HEK293T (cell line): ENCODE results near the gene BMP7.

Experiments
- CTCF ChIA-PET: fragments of 350-600 bp; formaldehyde crosslinking; extraction: SDS; loops from one replicate; lab custom pipeline; 2021; ENCODE audit warnings: antibody characterized with exemption, inconsistent platforms; lab: Yijun Ruan, JAX
- POLR2A ChIA-PET: fragments of 350-600 bp; formaldehyde crosslinking; extraction: SDS; loops from one replicate; lab custom pipeline; 2020; ENCODE audit warnings: antibody characterized with exemption, inconsistent platforms; lab: Yijun Ruan, JAX
- DNase-seq: peaks from one replicate; pipeline ENCODE4 v3.0.0; 2012; ENCODE audit warnings: mixed read lengths; ENCODE audit errors: extremely low spot score
- ARNT ChIP-seq: fragments of 450-650 bp; IDR thresholded peaks from 2 replicates; pipeline ENCODE4 v1.6.1; 2017; ENCODE audit warnings: mild to moderate bottlenecking
- BHLHE40 ChIP-seq: fragments of 450-650 bp; IDR thresholded peaks from 2 replicates; pipeline ENCODE4 v1.6.1; 2016; ENCODE audit warnings: mild to moderate bottlenecking, moderate library complexity, borderline replicate concordance
- CTBP1 ChIP-seq: fragments of 450-650 bp; IDR thresholded peaks from 2 replicates; pipeline ENCODE4 v1.6.1; 2016; ENCODE audit warnings: borderline replicate concordance
- ELF4 ChIP-seq: fragments of 450-650 bp; IDR thresholded peaks from 2 replicates; pipeline ENCODE4 v1.6.1; 2017; ENCODE audit warnings: antibody characterized with exemption
- FOXA1 ChIP-seq: fragments of 450-650 bp; IDR thresholded peaks from 2 replicates; pipeline ENCODE4 v1.6.1; 2016; ENCODE audit warnings: mild to moderate bottlenecking
- FOXK2 ChIP-seq: fragments of 450-650 bp; IDR thresholded peaks from 2 replicates; pipeline ENCODE4 v1.6.1; 2016; ENCODE audit warnings: mild to moderate bottlenecking
- FOXM1 ChIP-seq: fragments of 450-650 bp; IDR thresholded peaks from 2 replicates; pipeline ENCODE4 v1.6.1; 2017; ENCODE audit warnings: mild to moderate bottlenecking, borderline replicate concordance
- HDGF ChIP-seq: fragments of 450-650 bp; IDR thresholded peaks from 2 replicates; pipeline ENCODE4 v1.6.1; 2017; ENCODE audit warnings: antibody characterized with exemption, borderline replicate concordance
- L3MBTL2 ChIP-seq: fragments of 450-650 bp; conservative IDR thresholded peaks from 2 replicates; pipeline ENCODE4 v1.6.1; 2016; ENCODE audit warnings: mild to moderate bottlenecking
- LEF1 ChIP-seq: fragments of 450-650 bp; IDR thresholded peaks from 2 replicates; pipeline ENCODE4 v1.6.1; 2017; ENCODE audit warnings: mild to moderate bottlenecking, borderline replicate concordance
- NFRKB ChIP-seq: fragments of 450-650 bp; IDR thresholded peaks from 2 replicates; pipeline ENCODE4 v1.6.1; 2016; ENCODE audit warnings: mild to moderate bottlenecking, moderate library complexity
- PKNOX1 ChIP-seq: fragments of 450-650 bp; IDR thresholded peaks from 2 replicates; pipeline ENCODE4 v1.6.1; 2016
- SP1 ChIP-seq: fragments of 450-650 bp; IDR thresholded peaks from 2 replicates; pipeline ENCODE4 v1.6.1; 2017
- SUZ12 ChIP-seq: fragments of 450-650 bp; IDR thresholded peaks from 2 replicates; pipeline ENCODE4 v1.6.1; 2016; ENCODE audit warnings: mild to moderate bottlenecking
- TARDBP ChIP-seq: fragments of 450-650 bp; IDR thresholded peaks from 2 replicates; pipeline ENCODE4 v1.6.1; 2016
- ZNF384 ChIP-seq: fragments of 450-650 bp; IDR thresholded peaks from 2 replicates; pipeline ENCODE4 v1.6.1; 2016

The BMP7 gene

DNA sequence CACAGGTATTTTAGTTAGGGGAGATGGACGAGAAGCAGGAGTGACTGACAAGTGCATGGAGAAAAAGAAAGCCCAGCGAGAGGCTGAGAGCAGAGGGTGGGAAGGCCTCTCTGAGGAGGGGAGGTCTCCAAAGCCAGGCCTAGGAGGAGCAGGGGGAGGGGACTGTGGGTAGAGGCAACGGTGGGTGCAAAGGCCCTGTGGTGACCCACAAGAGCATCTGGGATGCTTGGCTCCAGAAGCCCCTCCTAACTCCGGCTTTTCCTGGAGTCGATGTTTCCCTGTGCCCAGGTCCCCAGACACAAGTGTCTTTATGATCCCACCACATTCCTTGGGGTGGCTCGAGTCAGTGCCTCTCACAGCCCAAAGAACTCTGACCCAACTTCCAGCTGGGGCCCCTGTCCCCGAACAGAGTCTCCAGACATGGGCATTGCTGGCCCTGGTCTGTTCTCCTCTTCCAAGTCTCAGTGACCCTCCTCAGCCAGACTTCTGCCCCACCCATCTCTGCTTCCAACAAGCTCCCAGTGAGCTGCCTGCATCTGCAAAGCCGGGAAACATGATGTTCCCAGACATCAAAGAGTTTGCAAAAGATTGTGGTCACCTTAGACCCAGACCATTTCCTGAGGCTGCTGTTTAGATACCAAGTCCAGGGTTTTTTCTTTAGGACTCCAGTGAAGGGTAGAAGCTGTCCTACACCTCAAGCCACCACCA, 11.1 kb upstream of the BMP7 start:
- no peak for DNase-seq
- POLR2A ChIA-PET: no interaction called here
- TF ChIP-seq L3MBTL2 (no peak), SP1 (no peak), FOXA1 (no peak), FOXK2 (no peak), ARNT (no peak), ZNF384 (no peak), CTBP1 (no peak)
- CTCF ChIA-PET: no interaction called here

GRCh38 chr20:57276221-57276620, 9.8 kb upstream of the BMP7 start:
- POLR2A ChIA-PET: no interaction called here
- CTCF ChIA-PET: no interaction called here
- no peak for DNase-seq
- TF ChIP-seq ZNF384 (no peak), LEF1 (no peak), HDGF (no peak), SUZ12 (no peak), ARNT (no peak), FOXM1 (no peak), FOXA1 (no peak), PKNOX1 (no peak), ELF4 (no peak), SP1 (no peak), FOXK2 (no peak), L3MBTL2 (no peak), BHLHE40 (no peak), CTBP1 (no peak), NFRKB (no peak), TARDBP (no peak)

DNA sequence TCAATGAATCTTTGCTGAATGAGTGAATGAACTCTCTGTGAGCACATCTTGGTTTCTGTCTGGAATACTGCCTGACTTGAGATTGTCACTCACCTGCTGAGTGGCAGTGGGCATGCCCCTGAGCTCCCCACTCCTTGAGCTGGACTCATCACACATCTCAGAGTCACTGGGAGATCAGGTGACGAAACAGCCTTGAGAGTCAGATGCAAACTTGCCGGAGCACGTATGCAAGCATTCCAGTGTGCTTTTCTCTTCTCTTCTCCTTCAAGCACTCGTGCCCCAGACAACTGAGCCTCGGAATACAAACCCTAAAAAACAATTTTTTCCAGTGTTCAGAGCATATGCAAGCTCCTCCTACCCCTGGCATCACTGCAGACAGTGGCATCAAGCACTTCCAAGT, 9.4 kb upstream of the BMP7 start:
- CTCF ChIA-PET: no interaction called here
- no peak for DNase-seq
- POLR2A ChIA-PET: no interaction called here
- TF ChIP-seq CTBP1: no peak
- TF ChIP-seq NFRKB: no peak

- ChIA-PET CTCF (no interaction called here), POLR2A (interaction anchor here (0.8 kb wide), 1 partner anchor 9 kb away, joined by 3 read pairs; the partner anchor contains the start of gene BMP7)
- TF ChIP-seq TARDBP: no peak
- no peak for TF ChIP-seq BHLHE40
- TF ChIP-seq FOXA1: no peak
- TF ChIP-seq LEF1: no peak
- no peak for TF ChIP-seq ARNT
- TF ChIP-seq FOXK2: no peak
- TF ChIP-seq ELF4: no peak
- no peak for TF ChIP-seq L3MBTL2
- no peak for TF ChIP-seq SP1
- DNase-seq: no peak
These were observed 8.9 kb upstream of the BMP7 start for GRCh38 chr20:57275334-57275733.

DNA sequence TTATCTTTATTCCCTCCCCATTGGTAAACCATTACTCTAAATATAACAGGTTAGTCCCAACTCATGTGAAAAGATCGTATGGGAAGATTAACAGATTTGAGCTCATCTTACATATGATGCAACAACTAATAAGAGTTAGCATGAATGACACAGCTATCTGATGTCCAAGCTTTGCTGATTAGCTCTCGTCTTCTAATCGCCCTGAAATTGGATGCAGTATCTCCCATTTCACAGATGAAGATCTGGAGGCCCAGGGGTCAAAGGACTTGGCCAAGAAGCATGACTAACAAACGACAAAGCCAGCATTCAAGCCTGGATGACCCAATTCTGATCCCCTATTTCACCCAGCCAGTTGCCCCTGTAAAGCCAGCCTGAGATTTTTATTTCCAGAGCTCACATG, 8.4 kb upstream of the BMP7 start:
- ChIA-PET POLR2A (interaction anchor here (0.8 kb wide), 1 partner anchor 9 kb away, joined by 3 read pairs; the partner anchor contains the start of gene BMP7), CTCF (no interaction called here)
- TF ChIP-seq BHLHE40 (no peak), ARNT (no peak), NFRKB (no peak), TARDBP (no peak), HDGF (no peak), L3MBTL2 (no peak), LEF1 (no peak)
- DNase-seq: no peak

GRCh38 chr20:57274299-57274698, 7.9 kb upstream of the BMP7 start:
- CTCF ChIA-PET: no interaction called here
- no peak for DNase-seq
- TF ChIP-seq BHLHE40 (no peak), L3MBTL2 (no peak), NFRKB (no peak), SUZ12 (no peak), ZNF384 (no peak)
- POLR2A ChIA-PET: no interaction called here

- ChIA-PET CTCF (interaction anchor here (0.7 to 1.5 kb wide), 3 partner anchors 11 to 186 kb away, joined by 3 to 8 read pairs (median 3); no protein-coding TSS in a partner anchor), POLR2A (interaction anchor here (1.0 kb wide), 1 partner anchor 10 kb away, joined by 3 read pairs; no protein-coding TSS in a partner anchor)
- TF ChIP-seq HDGF (no peak), TARDBP (no peak), ELF4 (no peak), CTBP1 (no peak), LEF1 (no peak), SP1 (no peak), PKNOX1 (no peak), L3MBTL2 (no peak), FOXM1 (no peak), ARNT (no peak), FOXA1 (no peak), SUZ12 (no peak), NFRKB (no peak), ZNF384 (no peak), BHLHE40 (no peak), FOXK2 (no peak)
- DNase-seq: no peak
These were observed 6.6 kb upstream of the BMP7 start for GRCh38 chr20:57272883-57273535.
